Neural crest cell (in vitro differentiated cells): ENCODE data around the gene MAP3K6. TPM values are rescaled to one million over a fixed set of nuclear protein-coding genes. Genes with fewer than 3 reads are reported as not detected.

Experiments
- DNase-seq: peaks from one replicate; pipeline ENCODE4 v3.0.0; 2021; ENCODE audit warnings: low read depth, mixed read lengths, low spot score
- H3K27ac Mint-ChIP-seq: one replicate; pipeline ENCODE4 v1.8.0; 2021; ENCODE audit warnings: mild to moderate bottlenecking, mixed read lengths; ENCODE audit not compliant: unreplicated experiment
- H3K27me3 Mint-ChIP-seq: 2 replicates; pipeline ENCODE4 v1.8.0; 2021; ENCODE audit warnings: low read depth, mild to moderate bottlenecking, mixed read lengths
- H3K36me3 Mint-ChIP-seq: 2 replicates; pipeline ENCODE4 v1.8.0; 2021; ENCODE audit warnings: low read depth, mild to moderate bottlenecking, mixed read lengths
- H3K4me1 Mint-ChIP-seq: 2 replicates; pipeline ENCODE4 v1.8.0; 2021; ENCODE audit warnings: mixed read lengths
- H3K4me3 Mint-ChIP-seq: one replicate; pipeline ENCODE4 v1.8.0; 2021; ENCODE audit warnings: mild to moderate bottlenecking, mixed read lengths
- H3K9me3 Mint-ChIP-seq: 2 replicates; pipeline ENCODE4 v1.8.0; 2021; ENCODE audit warnings: mixed read lengths
- total RNA-seq: library from RNA; stranded (reverse); gene quantifications from 2 replicates; pipeline ENCODE4 v1.2.1, GENCODE V29; 2021
- TF ChIP-seq, protein P1 (sequence below): fragments of 200-600 bp; sonication (generic); conservative IDR thresholded peaks from 2 replicates; pipeline ENCODE4 v1.5.0; 2021; ENCODE audit warnings: antibody characterized with exemption, mild to moderate bottlenecking

MAP3K6 gene
- total RNA-seq, 1 donor from 2014 or later, result 13.6 TPM

DNA sequence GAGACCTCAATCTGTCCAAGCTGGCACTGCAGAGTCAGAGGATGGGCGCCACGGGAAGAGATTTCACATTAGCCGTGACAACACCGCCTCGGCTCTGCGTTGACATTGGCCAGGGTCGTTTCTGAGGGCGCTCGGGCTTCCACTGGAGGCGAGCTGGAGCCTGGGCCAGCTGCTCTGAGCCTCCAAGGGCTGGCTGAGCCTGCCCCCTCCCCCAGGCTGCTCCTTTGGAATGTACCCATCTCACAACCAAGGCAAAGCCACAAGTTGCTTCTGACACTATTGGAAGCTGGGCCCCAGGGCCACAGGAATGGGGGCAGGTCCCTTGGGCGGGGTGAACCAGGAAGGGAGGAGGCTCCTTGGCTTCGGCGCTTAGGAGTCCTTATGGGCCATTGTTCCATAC is 38.3 kb upstream of the MAP3K6 start:
- peaks cover 57% of the 10 kb centered on the region for H3K4me1 Mint-ChIP-seq
- no peak for DNase-seq
- no peaks in the 10 kb centered on the region for H3K9me3 Mint-ChIP-seq
- H3K27ac Mint-ChIP-seq, result no peak overlapping the region
- H3K36me3 Mint-ChIP-seq, result peaks cover 10% of the 10 kb centered on the region
- no peak overlapping the region for H3K4me3 Mint-ChIP-seq
- TF ChIP-seq, protein P1, sequence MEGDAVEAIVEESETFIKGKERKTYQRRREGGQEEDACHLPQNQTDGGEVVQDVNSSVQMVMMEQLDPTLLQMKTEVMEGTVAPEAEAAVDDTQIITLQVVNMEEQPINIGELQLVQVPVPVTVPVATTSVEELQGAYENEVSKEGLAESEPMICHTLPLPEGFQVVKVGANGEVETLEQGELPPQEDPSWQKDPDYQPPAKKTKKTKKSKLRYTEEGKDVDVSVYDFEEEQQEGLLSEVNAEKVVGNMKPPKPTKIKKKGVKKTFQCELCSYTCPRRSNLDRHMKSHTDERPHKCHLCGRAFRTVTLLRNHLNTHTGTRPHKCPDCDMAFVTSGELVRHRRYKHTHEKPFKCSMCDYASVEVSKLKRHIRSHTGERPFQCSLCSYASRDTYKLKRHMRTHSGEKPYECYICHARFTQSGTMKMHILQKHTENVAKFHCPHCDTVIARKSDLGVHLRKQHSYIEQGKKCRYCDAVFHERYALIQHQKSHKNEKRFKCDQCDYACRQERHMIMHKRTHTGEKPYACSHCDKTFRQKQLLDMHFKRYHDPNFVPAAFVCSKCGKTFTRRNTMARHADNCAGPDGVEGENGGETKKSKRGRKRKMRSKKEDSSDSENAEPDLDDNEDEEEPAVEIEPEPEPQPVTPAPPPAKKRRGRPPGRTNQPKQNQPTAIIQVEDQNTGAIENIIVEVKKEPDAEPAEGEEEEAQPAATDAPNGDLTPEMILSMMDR, result no peak
- no peaks in the 10 kb centered on the region for H3K27me3 Mint-ChIP-seq

- no peak for DNase-seq
- H3K27ac Mint-ChIP-seq, result no peak overlapping the region
- H3K9me3 Mint-ChIP-seq, result no peaks in the 10 kb centered on the region
- peaks cover 68% of the 10 kb centered on the region for H3K4me1 Mint-ChIP-seq
- peaks cover 8% of the 10 kb centered on the region for H3K36me3 Mint-ChIP-seq
- TF ChIP-seq, protein P1, result no peak
- H3K27me3 Mint-ChIP-seq, result no peaks in the 10 kb centered on the region
- H3K4me3 Mint-ChIP-seq, result no peak overlapping the region
These were observed 37.2 kb upstream of the MAP3K6 start for GRCh38 chr1:27403931-27404330.

DNA sequence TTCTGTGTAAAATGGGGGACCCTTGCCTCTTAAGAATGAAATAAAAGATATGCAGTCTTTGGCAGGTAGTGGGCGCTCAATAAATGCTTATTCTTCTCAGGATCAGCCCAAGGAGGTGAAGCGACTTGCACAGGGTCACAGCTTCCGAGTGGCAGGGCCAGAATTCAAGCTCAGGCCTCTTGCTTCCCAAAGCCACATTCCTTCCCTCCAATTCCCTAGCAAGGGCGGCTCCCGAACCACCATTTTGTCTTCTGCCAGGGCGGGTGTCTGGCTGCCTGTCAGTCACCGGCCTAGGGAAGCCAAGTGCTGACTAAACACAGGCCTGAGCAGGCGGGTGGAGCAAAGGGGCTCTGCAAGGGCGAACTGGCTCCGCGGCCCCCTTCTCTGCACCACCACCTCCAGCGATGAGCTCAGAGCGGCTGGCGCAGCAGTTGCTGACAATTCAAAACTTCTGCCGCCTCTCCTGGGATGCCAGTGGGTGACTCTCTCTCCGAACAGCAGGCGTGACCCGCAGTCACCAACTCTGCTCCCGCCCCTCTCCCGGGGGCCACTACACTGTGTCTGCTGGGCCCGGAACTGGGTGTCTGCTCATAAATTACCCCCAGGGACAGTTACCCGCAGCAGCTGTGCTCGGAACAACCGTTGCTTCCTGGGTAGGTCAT is 36.4 kb upstream of the MAP3K6 start:
- Mint-ChIP-seq H3K9me3 (no peaks in the 10 kb centered on the region), H3K27ac (peak overlapping the region; percentile 71)
- no peak for DNase-seq

GRCh38 chr1:27402349-27402754 is 35.6 kb upstream of the MAP3K6 start:
- Mint-ChIP-seq H3K4me1 (peaks cover 77% of the 10 kb centered on the region), H3K27me3 (peaks cover 2% of the 10 kb centered on the region), H3K36me3 (peaks cover 4% of the 10 kb centered on the region), H3K27ac (no peak overlapping the region), H3K4me3 (no peak overlapping the region), H3K9me3 (no peaks in the 10 kb centered on the region)
- TF ChIP-seq, protein P1, result peak; percentile 46
- DNase-seq, result no peak

More for the DNA sequence above, 36.4 kb upstream of the MAP3K6 start:
- peaks cover 73% of the 10 kb centered on the region for H3K4me1 Mint-ChIP-seq
- no peaks in the 10 kb centered on the region for H3K27me3 Mint-ChIP-seq
- peaks cover 6% of the 10 kb centered on the region for H3K36me3 Mint-ChIP-seq
- TF ChIP-seq, protein P1, result peak; percentile 45
- H3K4me3 Mint-ChIP-seq, result peak overlapping the region; percentile 61

DNA sequence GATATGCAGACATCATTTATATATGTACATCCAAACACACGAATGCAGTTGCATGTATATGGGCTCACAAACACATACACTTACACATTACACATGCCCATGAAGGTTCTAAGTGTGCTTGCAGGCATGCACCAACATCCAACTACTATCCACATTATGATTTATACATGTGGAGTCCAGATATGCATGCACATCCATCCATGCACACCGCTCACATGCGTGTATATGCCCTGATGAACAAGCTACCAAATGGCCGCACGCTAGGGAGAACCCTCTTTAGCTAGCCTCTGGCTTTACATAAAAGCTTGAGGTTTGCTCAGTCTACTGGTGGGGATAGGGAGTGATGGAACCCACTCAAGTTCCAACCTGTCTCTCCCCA is 34.2 kb upstream of the MAP3K6 start:
- no peak for DNase-seq
- Mint-ChIP-seq H3K36me3 (no peaks in the 10 kb centered on the region), H3K9me3 (no peaks in the 10 kb centered on the region), H3K4me1 (peaks cover 64% of the 10 kb centered on the region), H3K27me3 (peaks cover 2% of the 10 kb centered on the region), H3K27ac (no peak overlapping the region), H3K4me3 (peak overlapping the region; percentile 5)
- TF ChIP-seq, protein P1, result no peak
